HG03460 (cell line): ENCODE results near the gene UCHL3.
A peak's percentile ranks its signal among the peaks of the same experiment; 100 is the strongest.
"Not testable (repeated sequence)": the region's sequence is repeated elsewhere in the genome, so short reads cannot be mapped to it uniquely, and the experiment has no call there.

Experiments used
- ATAC-seq: cut with Tn5 transposase; IDR thresholded peaks from one replicate; pipeline ENCODE4 v1.9.1; 2021; ENCODE audit not compliant: unreplicated experiment

UCHL3 gene

GRCh38 chr13:75549262-75550158 is at the start of gene UCHL3:
UCHL3 (plus strand) TSS chr13:75549791; CDS start chr13:75549821, 30 bp downstream.
- ATAC-seq: peak; percentile 95

GRCh38 chr13:75505327-75505726 is 44.3 kb upstream of the UCHL3 start:
- ATAC-seq: no peak

GRCh38 chr13:75506018-75506417 is 43.6 kb upstream of the UCHL3 start:
- no peak for ATAC-seq

- no peak for ATAC-seq
Observed at GRCh38 chr13:75507027-75508001, 42.3 kb upstream of the UCHL3 start.

GRCh38 chr13:75508002-75508548 is 41.5 kb upstream of the UCHL3 start:
- no peak for ATAC-seq

- ATAC-seq: no peak
Observed at GRCh38 chr13:75511051-75511625, 38.5 kb upstream of the UCHL3 start.

GRCh38 chr13:75512253-75512652 is 37.3 kb upstream of the UCHL3 start:
- ATAC-seq: peak; percentile 91

GRCh38 chr13:75513271-75513670 is 36.3 kb upstream of the UCHL3 start:
- no peak for ATAC-seq

- ATAC-seq: no peak
Observed at GRCh38 chr13:75514080-75514995, 35.3 kb upstream of the UCHL3 start.

GRCh38 chr13:75518439-75519088 is 31.0 kb upstream of the UCHL3 start:
- ATAC-seq: no peak

GRCh38 chr13:75521956-75522355 is 27.6 kb upstream of the UCHL3 start:
- no peak for ATAC-seq

GRCh38 chr13:75530549-75530961 is 19.0 kb upstream of the UCHL3 start:
- no peak for ATAC-seq

GRCh38 chr13:75533861-75534260 is 15.7 kb upstream of the UCHL3 start:
- no peak for ATAC-seq

GRCh38 chr13:75537401-75538365 is 11.9 kb upstream of the UCHL3 start, which contains the start of gene COMMD6:
COMMD6 (minus strand) TSS chr13:75537841; CDS start chr13:75537805, 36 bp downstream.
- ATAC-seq: peak; percentile 97

GRCh38 chr13:75541287-75541686 is 8.3 kb upstream of the UCHL3 start:
- ATAC-seq: no peak

GRCh38 chr13:75541961-75542360 is 7.6 kb upstream of the UCHL3 start:
- ATAC-seq: no peak

- no peak for ATAC-seq
Observed at GRCh38 chr13:75544681-75545330, 4.8 kb upstream of the UCHL3 start.

- not testable (repeated sequence) for ATAC-seq
Observed at GRCh38 chr13:75545386-75545785, 4.2 kb upstream of the UCHL3 start.
